Measurements from ENCODE around the gene GMPPA. TPM values are rescaled to one million over a fixed set of nuclear protein-coding genes. Genes with fewer than 3 reads are reported as not detected.

The GMPPA gene
- total RNA-seq, 1 experiment from 2014 or later: 51.9 TPM

DNA sequence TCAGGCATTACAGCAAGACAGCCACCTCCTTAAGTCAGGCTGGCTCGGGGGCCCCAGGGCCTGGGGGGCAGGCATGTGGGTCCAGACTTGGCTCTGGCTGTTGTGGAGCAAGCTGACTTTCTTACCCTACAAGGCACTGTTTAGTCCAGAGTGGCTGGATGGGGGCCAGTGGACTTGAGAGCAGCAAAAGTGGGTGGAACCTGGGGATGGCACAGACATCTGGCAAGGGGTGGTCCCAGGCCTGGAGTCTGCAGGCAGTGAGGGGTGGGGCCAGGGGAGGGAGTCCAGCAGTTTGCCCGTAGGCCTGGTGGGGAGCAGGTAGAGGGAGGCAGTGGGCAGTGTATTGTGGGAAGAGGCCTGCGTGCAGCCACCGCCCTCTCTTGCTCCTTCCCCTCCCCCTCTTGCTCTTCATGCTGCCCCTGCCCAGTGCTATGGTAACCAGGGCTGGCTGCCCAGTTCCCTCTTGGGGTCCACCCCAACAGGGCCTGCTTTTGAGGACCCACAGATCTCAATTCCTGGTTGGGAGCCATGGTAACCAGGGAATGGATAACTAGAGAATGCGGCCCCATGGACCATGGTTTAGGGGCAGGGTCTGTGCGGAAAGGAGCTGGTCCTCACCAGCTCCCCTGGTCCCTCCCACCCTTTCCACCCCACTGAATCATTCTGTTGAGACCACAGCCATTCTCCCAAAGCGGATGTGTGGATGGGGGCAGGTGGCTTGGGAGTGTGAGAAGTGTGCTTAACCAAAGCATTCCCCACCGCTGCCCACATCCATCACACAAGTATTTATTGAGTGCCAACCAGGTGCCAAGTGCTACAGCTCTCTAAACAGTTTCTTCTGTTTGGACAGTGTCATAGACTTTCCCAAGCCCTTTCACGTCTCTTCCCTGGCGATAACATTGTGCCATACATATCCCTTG, 44.8 kb upstream of the GMPPA start:
- ATAC-seq (peak; percentile 16; the same call in 1 of the 2 replicates), DNase-seq (ENCODE audit: low spot score) (no peak)
- no peak for TF ChIP-seq ZNF263 (CRISPR knock-in tag; IDR thresholded peaks at IDR 0.05; ENCODE audit: low read depth)
- no peak for TF ChIP-seq IRF2 (CRISPR knock-in tag; IDR thresholded peaks at IDR 0.05; ENCODE audit: borderline replicate concordance, low read depth)
- no peak for TF ChIP-seq RORB (CRISPR knock-in tag; IDR thresholded peaks at IDR 0.05)
- no peak for TF ChIP-seq CBFB (CRISPR knock-in tag; IDR thresholded peaks at IDR 0.05; ENCODE audit: low read depth)
- TF ChIP-seq, protein P1, sequence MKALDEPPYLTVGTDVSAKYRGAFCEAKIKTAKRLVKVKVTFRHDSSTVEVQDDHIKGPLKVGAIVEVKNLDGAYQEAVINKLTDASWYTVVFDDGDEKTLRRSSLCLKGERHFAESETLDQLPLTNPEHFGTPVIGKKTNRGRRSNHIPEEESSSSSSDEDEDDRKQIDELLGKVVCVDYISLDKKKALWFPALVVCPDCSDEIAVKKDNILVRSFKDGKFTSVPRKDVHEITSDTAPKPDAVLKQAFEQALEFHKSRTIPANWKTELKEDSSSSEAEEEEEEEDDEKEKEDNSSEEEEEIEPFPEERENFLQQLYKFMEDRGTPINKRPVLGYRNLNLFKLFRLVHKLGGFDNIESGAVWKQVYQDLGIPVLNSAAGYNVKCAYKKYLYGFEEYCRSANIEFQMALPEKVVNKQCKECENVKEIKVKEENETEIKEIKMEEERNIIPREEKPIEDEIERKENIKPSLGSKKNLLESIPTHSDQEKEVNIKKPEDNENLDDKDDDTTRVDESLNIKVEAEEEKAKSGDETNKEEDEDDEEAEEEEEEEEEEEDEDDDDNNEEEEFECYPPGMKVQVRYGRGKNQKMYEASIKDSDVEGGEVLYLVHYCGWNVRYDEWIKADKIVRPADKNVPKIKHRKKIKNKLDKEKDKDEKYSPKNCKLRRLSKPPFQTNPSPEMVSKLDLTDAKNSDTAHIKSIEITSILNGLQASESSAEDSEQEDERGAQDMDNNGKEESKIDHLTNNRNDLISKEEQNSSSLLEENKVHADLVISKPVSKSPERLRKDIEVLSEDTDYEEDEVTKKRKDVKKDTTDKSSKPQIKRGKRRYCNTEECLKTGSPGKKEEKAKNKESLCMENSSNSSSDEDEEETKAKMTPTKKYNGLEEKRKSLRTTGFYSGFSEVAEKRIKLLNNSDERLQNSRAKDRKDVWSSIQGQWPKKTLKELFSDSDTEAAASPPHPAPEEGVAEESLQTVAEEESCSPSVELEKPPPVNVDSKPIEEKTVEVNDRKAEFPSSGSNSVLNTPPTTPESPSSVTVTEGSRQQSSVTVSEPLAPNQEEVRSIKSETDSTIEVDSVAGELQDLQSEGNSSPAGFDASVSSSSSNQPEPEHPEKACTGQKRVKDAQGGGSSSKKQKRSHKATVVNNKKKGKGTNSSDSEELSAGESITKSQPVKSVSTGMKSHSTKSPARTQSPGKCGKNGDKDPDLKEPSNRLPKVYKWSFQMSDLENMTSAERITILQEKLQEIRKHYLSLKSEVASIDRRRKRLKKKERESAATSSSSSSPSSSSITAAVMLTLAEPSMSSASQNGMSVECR (CRISPR knock-in tag; IDR thresholded peaks at IDR 0.05; ENCODE audit: borderline replicate concordance): no peak
- no peak for TF ChIP-seq SMAD4 (CRISPR knock-in tag; IDR thresholded peaks at IDR 0.05)
- TF ChIP-seq ZNF121 (CRISPR knock-in tag; IDR thresholded peaks at IDR 0.05): no peak
- no peak for TF ChIP-seq USF1 (CRISPR knock-in tag; IDR thresholded peaks at IDR 0.05)
- TF ChIP-seq FOXK1 (CRISPR knock-in tag; IDR thresholded peaks at IDR 0.05): no peak
- no peak for TF ChIP-seq RELA (CRISPR knock-in tag; IDR thresholded peaks at IDR 0.05; ENCODE audit: borderline replicate concordance)
- no peak for TF ChIP-seq TP53 (CRISPR knock-in tag; IDR thresholded peaks at IDR 0.05)
- TF ChIP-seq EMX1 (CRISPR knock-in tag; IDR thresholded peaks at IDR 0.05): no peak
- H3K27ac Mint-ChIP-seq: no peak overlapping the region
- CTCF ChIA-PET: interaction anchor here (0.6 to 2.6 kb wide), 12 partner anchors 11 to 1836 kb away, joined by 3 to 7 read pairs (median 3); no protein-coding TSS in a partner anchor
- no peaks in the 10 kb centered on the region; the same call in 1 of the 2 replicates for H3K27me3 Mint-ChIP-seq (ENCODE audit: low read depth)
- peaks cover 16% of the 10 kb centered on the region for H3K4me1 Mint-ChIP-seq
- no peaks in the 10 kb centered on the region for H3K9me3 Mint-ChIP-seq
- POLR2A ChIA-PET: interaction anchor here (1.1 kb wide), 2 partner anchors 65 to 67 kb away, joined by 3 read pairs; partner anchors contain the start of gene DNPEP
- H3K36me3 Mint-ChIP-seq: no peaks in the 10 kb centered on the region
- no peak overlapping the region for H3K4me3 Mint-ChIP-seq

GRCh38 chr2:219455581-219455980, 43.1 kb upstream of the GMPPA start:
- no peaks in the 10 kb centered on the region for H3K9me3 Mint-ChIP-seq
- no peak overlapping the region for H3K27ac Mint-ChIP-seq
- no peak for ATAC-seq
- H3K36me3 Mint-ChIP-seq: no peaks in the 10 kb centered on the region
- DNase-seq (ENCODE audit: low spot score): no peak
- TF ChIP-seq TCF7 (CRISPR knock-in tag; IDR thresholded peaks at IDR 0.05; ENCODE audit: low read depth) (no peak), ATF2 (CRISPR knock-in tag; IDR thresholded peaks at IDR 0.05; ENCODE audit: borderline replicate concordance, low read depth) (no peak), ERG (CRISPR knock-in tag; IDR thresholded peaks at IDR 0.05) (no peak), ZNF263 (CRISPR knock-in tag; IDR thresholded peaks at IDR 0.05; ENCODE audit: low read depth) (no peak), NFE2L1 (CRISPR knock-in tag; IDR thresholded peaks at IDR 0.05) (no peak)
- TF ChIP-seq, protein P2, sequence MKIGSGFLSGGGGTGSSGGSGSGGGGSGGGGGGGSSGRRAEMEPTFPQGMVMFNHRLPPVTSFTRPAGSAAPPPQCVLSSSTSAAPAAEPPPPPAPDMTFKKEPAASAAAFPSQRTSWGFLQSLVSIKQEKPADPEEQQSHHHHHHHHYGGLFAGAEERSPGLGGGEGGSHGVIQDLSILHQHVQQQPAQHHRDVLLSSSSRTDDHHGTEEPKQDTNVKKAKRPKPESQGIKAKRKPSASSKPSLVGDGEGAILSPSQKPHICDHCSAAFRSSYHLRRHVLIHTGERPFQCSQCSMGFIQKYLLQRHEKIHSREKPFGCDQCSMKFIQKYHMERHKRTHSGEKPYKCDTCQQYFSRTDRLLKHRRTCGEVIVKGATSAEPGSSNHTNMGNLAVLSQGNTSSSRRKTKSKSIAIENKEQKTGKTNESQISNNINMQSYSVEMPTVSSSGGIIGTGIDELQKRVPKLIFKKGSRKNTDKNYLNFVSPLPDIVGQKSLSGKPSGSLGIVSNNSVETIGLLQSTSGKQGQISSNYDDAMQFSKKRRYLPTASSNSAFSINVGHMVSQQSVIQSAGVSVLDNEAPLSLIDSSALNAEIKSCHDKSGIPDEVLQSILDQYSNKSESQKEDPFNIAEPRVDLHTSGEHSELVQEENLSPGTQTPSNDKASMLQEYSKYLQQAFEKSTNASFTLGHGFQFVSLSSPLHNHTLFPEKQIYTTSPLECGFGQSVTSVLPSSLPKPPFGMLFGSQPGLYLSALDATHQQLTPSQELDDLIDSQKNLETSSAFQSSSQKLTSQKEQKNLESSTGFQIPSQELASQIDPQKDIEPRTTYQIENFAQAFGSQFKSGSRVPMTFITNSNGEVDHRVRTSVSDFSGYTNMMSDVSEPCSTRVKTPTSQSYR (CRISPR knock-in tag; IDR thresholded peaks at IDR 0.05): no peak
- no peaks in the 10 kb centered on the region for H3K27me3 Mint-ChIP-seq (ENCODE audit: low read depth)
- POLR2A ChIA-PET: no interaction called here
- peaks cover 29% of the 10 kb centered on the region for H3K4me1 Mint-ChIP-seq
- CTCF ChIA-PET: interaction anchor here (1.0 to 2.0 kb wide), 5 partner anchors 14 to 74 kb away, joined by 3 to 6 read pairs (median 4); partner anchors contain the start of gene GMPPA
- H3K4me3 Mint-ChIP-seq: no peak overlapping the region
